Measurements from ENCODE around the gene AQP6.
A peak's percentile ranks its signal among the peaks of the same experiment; 100 is the strongest.

AQP6 gene

GRCh38 chr12:49946086-49946485 is 26.7 kb upstream of the AQP6 start:
- H2AK5ac ChIP-seq (ENCODE audit: low read length, severe bottlenecking), result no peak overlapping the region
- H3K23ac ChIP-seq (ENCODE audit: low read length in 2 of 2), result no peak overlapping the region
- no peak overlapping the region for H2AFZ ChIP-seq (ENCODE audit: low read depth, low read length)
- no peak for DNase-seq
- H3K9me3 ChIP-seq (ENCODE audit: control insufficient read depth, low read length), result no peaks in the 10 kb centered on the region
- H3K27me3 ChIP-seq (ENCODE audit: control insufficient read depth in 1 of 2, insufficient read depth in 1 of 2, low read length in 2 of 2), result peaks cover 9 to 12% of the 10 kb centered on the region in 2 experiments
- WGBS, result 75% methylated on average over 9 of the region's 9 CpGs
- peak overlapping the region; percentile 21 for H4K8ac ChIP-seq (ENCODE audit: low read length)
- H3K36me3 ChIP-seq (ENCODE audit: control insufficient read depth in 1 of 2, insufficient read depth in 2 of 2, low read depth in 1 of 2, low read length in 2 of 2), result no peaks in the 10 kb centered on the region
- H3K14ac ChIP-seq (ENCODE audit: low read length in 2 of 2), result no peak overlapping the region
- H3K4me3 ChIP-seq (ENCODE audit: insufficient read depth in 1 of 2, low read depth in 1 of 2, low read length in 2 of 2), result no peak overlapping the region
- no peak overlapping the region for H2BK5ac ChIP-seq (ENCODE audit: low read depth, low read length, poor library complexity, severe bottlenecking)
- no peak overlapping the region for H2BK120ac ChIP-seq (ENCODE audit: low read depth, low read length)
- H3K9ac ChIP-seq (ENCODE audit: low read length), result peak overlapping the region; percentile 79
- H3K4me2 ChIP-seq (ENCODE audit: low read length, poor library complexity, severe bottlenecking), result no peak overlapping the region
- no peaks in the 10 kb centered on the region for H3K79me1 ChIP-seq (replicated peaks; ENCODE audit: low read length, poor library complexity, severe bottlenecking)
- peaks cover 2% of the 10 kb centered on the region for H3K4me1 ChIP-seq (ENCODE audit: control insufficient read depth, insufficient read depth, low read depth, low read length)
- no peak overlapping the region for H4K91ac ChIP-seq (ENCODE audit: low read length)
- H2BK12ac ChIP-seq (ENCODE audit: low read length in 2 of 2), result no peak overlapping the region
- H2BK15ac ChIP-seq (ENCODE audit: low read depth, poor library complexity, severe bottlenecking), result no peak overlapping the region
- no peak overlapping the region for H3K18ac ChIP-seq (ENCODE audit: low read depth in 1 of 2, low read length in 2 of 2)
- H3K27ac ChIP-seq (ENCODE audit: low read length, poor library complexity, severe bottlenecking), result no peak overlapping the region
- no peak overlapping the region for H3K4ac ChIP-seq (ENCODE audit: low read depth in 1 of 2, low read length in 2 of 2)

GRCh38 chr12:49946497-49946896 is 26.2 kb upstream of the AQP6 start:
- peaks cover 13 to 16% of the 10 kb centered on the region in 2 experiments for H3K27me3 ChIP-seq (ENCODE audit: control insufficient read depth in 1 of 2, insufficient read depth in 1 of 2, low read length in 2 of 2)
- H3K9me3 ChIP-seq (ENCODE audit: control insufficient read depth, low read length), result no peaks in the 10 kb centered on the region
- no peak overlapping the region for H3K4ac ChIP-seq (ENCODE audit: low read depth in 1 of 2, low read length in 2 of 2)
- no peak overlapping the region for H3K9ac ChIP-seq (ENCODE audit: low read length)
- no peak overlapping the region for H2BK120ac ChIP-seq (ENCODE audit: low read depth, low read length)
- no peak overlapping the region for H4K8ac ChIP-seq (ENCODE audit: low read length)
- no peak overlapping the region for H2AK5ac ChIP-seq (ENCODE audit: low read length, severe bottlenecking)
- H3K4me1 ChIP-seq (ENCODE audit: control insufficient read depth, insufficient read depth, low read depth, low read length), result peaks cover 2% of the 10 kb centered on the region
- H3K18ac ChIP-seq (ENCODE audit: low read depth in 1 of 2, low read length in 2 of 2), result no peak overlapping the region
- H3K23ac ChIP-seq (ENCODE audit: low read length in 2 of 2), result no peak overlapping the region
- H3K14ac ChIP-seq (ENCODE audit: low read length in 2 of 2), result no peak overlapping the region
- H2AFZ ChIP-seq (ENCODE audit: low read depth, low read length), result no peak overlapping the region
- H3K79me1 ChIP-seq (replicated peaks; ENCODE audit: low read length, poor library complexity, severe bottlenecking), result no peaks in the 10 kb centered on the region
- H2BK5ac ChIP-seq (ENCODE audit: low read depth, low read length, poor library complexity, severe bottlenecking), result no peak overlapping the region
- no peak overlapping the region for H2BK15ac ChIP-seq (ENCODE audit: low read depth, poor library complexity, severe bottlenecking)
- H3K27ac ChIP-seq (ENCODE audit: low read length, poor library complexity, severe bottlenecking), result no peak overlapping the region
- no peak for DNase-seq
- no peak overlapping the region for H2BK12ac ChIP-seq (ENCODE audit: low read length in 2 of 2)
- H3K4me2 ChIP-seq (ENCODE audit: low read length, poor library complexity, severe bottlenecking), result no peak overlapping the region
- no peak overlapping the region for H4K91ac ChIP-seq (ENCODE audit: low read length)
- no peak overlapping the region for H3K4me3 ChIP-seq (ENCODE audit: insufficient read depth in 1 of 2, low read depth in 1 of 2, low read length in 2 of 2)
- 61% methylated on average over 3 of the region's 3 CpGs for WGBS
- no peaks in the 10 kb centered on the region for H3K36me3 ChIP-seq (ENCODE audit: control insufficient read depth in 1 of 2, insufficient read depth in 2 of 2, low read depth in 1 of 2, low read length in 2 of 2)

GRCh38 chr12:49947593-49948226 is 25.0 kb upstream of the AQP6 start:
- Histone ChIP-seq H4K91ac (ENCODE audit: low read length) (no peak overlapping the region), H2BK5ac (ENCODE audit: low read depth, low read length, poor library complexity, severe bottlenecking) (no peak overlapping the region), H3K4me2 (ENCODE audit: low read length, poor library complexity, severe bottlenecking) (no peak overlapping the region), H2BK120ac (ENCODE audit: low read depth, low read length) (no peak overlapping the region), H2AK5ac (ENCODE audit: low read length, severe bottlenecking) (no peak overlapping the region), H3K27ac (ENCODE audit: low read length, poor library complexity, severe bottlenecking) (no peak overlapping the region), H3K4me3 (ENCODE audit: insufficient read depth in 1 of 2, low read depth in 1 of 2, low read length in 2 of 2) (no peak overlapping the region), H4K8ac (ENCODE audit: low read length) (no peak overlapping the region), H2BK15ac (ENCODE audit: low read depth, poor library complexity, severe bottlenecking) (no peak overlapping the region), H3K23ac (ENCODE audit: low read length in 2 of 2) (no peak overlapping the region), H3K79me1 (replicated peaks; ENCODE audit: low read length, poor library complexity, severe bottlenecking) (no peaks in the 10 kb centered on the region), H3K18ac (ENCODE audit: low read depth in 1 of 2, low read length in 2 of 2) (no peak overlapping the region), H3K4me1 (ENCODE audit: control insufficient read depth, insufficient read depth, low read depth, low read length) (peaks cover 2% of the 10 kb centered on the region), H3K9me3 (ENCODE audit: control insufficient read depth, low read length) (no peaks in the 10 kb centered on the region), H3K36me3 (ENCODE audit: control insufficient read depth in 1 of 2, insufficient read depth in 2 of 2, low read depth in 1 of 2, low read length in 2 of 2) (no peaks in the 10 kb centered on the region), H3K4ac (ENCODE audit: low read depth in 1 of 2, low read length in 2 of 2) (no peak overlapping the region), H2BK12ac (ENCODE audit: low read length in 2 of 2) (no peak overlapping the region), H3K14ac (ENCODE audit: low read length in 2 of 2) (no peak overlapping the region), H2AFZ (ENCODE audit: low read depth, low read length) (no peak overlapping the region), H3K27me3 (ENCODE audit: control insufficient read depth in 1 of 2, insufficient read depth in 1 of 2, low read length in 2 of 2) (peaks cover 24 to 25% of the 10 kb centered on the region in 2 experiments), H3K9ac (ENCODE audit: low read length) (no peak overlapping the region)
- 91% methylated on average over 7 of the region's 7 CpGs for WGBS
- DNase-seq, result no peak

GRCh38 chr12:49948866-49949845 is 23.6 kb upstream of the AQP6 start:
- H3K9me3 ChIP-seq (ENCODE audit: control insufficient read depth, low read length), result no peaks in the 10 kb centered on the region
- WGBS, result 89% methylated on average over 11 of the region's 13 CpGs
- no peak overlapping the region for H2BK120ac ChIP-seq (ENCODE audit: low read depth, low read length)
- no peaks in the 10 kb centered on the region for H3K36me3 ChIP-seq (ENCODE audit: control insufficient read depth in 1 of 2, insufficient read depth in 2 of 2, low read depth in 1 of 2, low read length in 2 of 2)
- no peak overlapping the region for H2AK5ac ChIP-seq (ENCODE audit: low read length, severe bottlenecking)
- no peak overlapping the region for H3K9ac ChIP-seq (ENCODE audit: low read length)
- H3K18ac ChIP-seq (ENCODE audit: low read depth in 1 of 2, low read length in 2 of 2), result no peak overlapping the region
- no peak overlapping the region for H3K23ac ChIP-seq (ENCODE audit: low read length in 2 of 2)
- H4K8ac ChIP-seq (ENCODE audit: low read length), result no peak overlapping the region
- no peaks in the 10 kb centered on the region for H3K79me1 ChIP-seq (replicated peaks; ENCODE audit: low read length, poor library complexity, severe bottlenecking)
- H2BK15ac ChIP-seq (ENCODE audit: low read depth, poor library complexity, severe bottlenecking), result no peak overlapping the region
- no peak overlapping the region for H3K4me3 ChIP-seq (ENCODE audit: insufficient read depth in 1 of 2, low read depth in 1 of 2, low read length in 2 of 2)
- peaks cover 38 to 39% of the 10 kb centered on the region in 2 experiments for H3K27me3 ChIP-seq (ENCODE audit: control insufficient read depth in 1 of 2, insufficient read depth in 1 of 2, low read length in 2 of 2)
- no peak overlapping the region for H2AFZ ChIP-seq (ENCODE audit: low read depth, low read length)
- H3K14ac ChIP-seq (ENCODE audit: low read length in 2 of 2), result no peak overlapping the region
- H3K27ac ChIP-seq (ENCODE audit: low read length, poor library complexity, severe bottlenecking), result no peak overlapping the region
- H3K4me1 ChIP-seq (ENCODE audit: control insufficient read depth, insufficient read depth, low read depth, low read length), result peaks cover 2% of the 10 kb centered on the region
- H2BK12ac ChIP-seq (ENCODE audit: low read length in 2 of 2), result no peak overlapping the region
- no peak for DNase-seq
- H4K91ac ChIP-seq (ENCODE audit: low read length), result no peak overlapping the region
- no peak overlapping the region for H3K4ac ChIP-seq (ENCODE audit: low read depth in 1 of 2, low read length in 2 of 2)
- H3K4me2 ChIP-seq (ENCODE audit: low read length, poor library complexity, severe bottlenecking), result no peak overlapping the region
- no peak overlapping the region for H2BK5ac ChIP-seq (ENCODE audit: low read depth, low read length, poor library complexity, severe bottlenecking)

Data from mesenchymal stem cell (in vitro differentiated cells and primary cell).